GM11168 (cell line): Measurements from ENCODE around the gene TCF12.
"Not testable (repeated sequence)": the region's sequence is repeated elsewhere in the genome, so short reads cannot be mapped to it uniquely, and the experiment has no call there.

Experiments
- in situ Hi-C: fragments of 300-500 bp; cut with MboI; formaldehyde crosslinking; loops from one replicate; pipeline ENCODE4 v1.12.0; 2022; ENCODE audit warnings: low sequenced_read_pairs; ENCODE audit not compliant: unreplicated experiment

Gene TCF12

DNA sequence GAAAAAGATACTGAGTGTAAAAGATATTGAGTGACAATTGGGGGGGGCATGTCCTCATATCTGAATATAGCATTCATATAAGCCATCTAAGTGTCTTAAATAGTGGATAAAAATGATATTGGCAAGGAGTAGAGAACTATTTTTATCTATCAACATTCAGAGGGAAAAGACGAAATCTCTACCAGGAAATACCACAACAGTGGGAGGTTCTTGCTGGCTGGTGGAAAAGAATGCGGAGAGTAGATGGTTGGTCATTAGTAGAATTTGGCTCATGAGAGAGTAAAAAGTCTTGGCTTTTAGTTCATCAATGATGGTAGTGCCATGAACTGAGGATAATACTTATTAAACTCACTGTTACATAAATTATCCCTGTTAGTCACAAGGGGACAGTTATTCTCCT is 4.8 kb upstream of the TCF12 start:
- in situ Hi-C loops: no loop called here

DNA sequence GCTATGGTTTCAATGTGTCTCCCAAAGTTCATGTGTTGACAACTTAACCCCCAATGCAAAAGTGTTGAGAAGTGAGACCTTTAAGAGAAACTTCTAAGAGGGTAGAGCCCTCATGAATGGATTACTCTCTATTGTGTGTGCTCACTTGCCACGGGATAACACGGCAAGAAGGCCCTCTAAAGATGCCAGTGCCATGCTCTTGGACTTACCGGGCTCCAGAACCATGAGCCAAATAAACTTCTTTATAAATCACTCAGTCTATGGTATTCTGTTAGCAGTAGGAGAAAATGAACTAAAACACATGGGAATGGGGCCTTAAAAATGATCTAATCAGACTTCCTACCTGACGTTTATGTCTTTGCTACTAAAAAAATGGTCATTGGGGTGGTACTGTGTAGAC is 2.6 kb upstream of the TCF12 start:
- in situ Hi-C loops: no loop called here

DNA sequence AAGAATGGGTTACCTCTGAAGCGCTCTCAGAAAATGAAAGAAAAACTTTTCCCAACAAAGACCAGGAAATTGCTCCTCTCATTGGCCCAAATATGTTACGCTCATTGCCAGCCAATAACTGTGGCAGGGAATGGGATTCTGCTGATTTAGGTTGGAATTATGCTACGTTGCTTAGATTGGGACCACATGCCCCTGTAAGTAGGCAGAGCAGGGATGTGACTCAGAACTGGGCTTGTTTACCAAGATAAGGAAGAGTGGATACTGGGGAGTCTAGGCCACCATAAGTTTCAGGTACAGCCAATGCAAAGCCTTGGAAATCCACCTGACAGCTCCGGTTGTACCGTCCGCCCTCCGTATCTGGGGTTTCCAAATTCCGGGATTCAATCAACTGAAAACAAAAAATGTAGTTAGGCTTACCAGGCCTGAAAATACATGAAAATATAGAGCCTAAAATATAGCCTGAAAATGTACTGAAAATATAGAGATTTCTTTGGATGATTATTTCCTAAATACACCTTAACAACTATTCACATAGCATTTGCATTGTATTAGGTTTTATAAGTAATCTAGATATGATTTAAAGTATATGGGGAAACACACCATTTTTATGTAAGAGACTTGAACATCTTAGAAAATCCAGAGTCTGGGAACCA is 1.5 kb upstream of the TCF12 start:
- in situ Hi-C loops: no loop called here

DNA sequence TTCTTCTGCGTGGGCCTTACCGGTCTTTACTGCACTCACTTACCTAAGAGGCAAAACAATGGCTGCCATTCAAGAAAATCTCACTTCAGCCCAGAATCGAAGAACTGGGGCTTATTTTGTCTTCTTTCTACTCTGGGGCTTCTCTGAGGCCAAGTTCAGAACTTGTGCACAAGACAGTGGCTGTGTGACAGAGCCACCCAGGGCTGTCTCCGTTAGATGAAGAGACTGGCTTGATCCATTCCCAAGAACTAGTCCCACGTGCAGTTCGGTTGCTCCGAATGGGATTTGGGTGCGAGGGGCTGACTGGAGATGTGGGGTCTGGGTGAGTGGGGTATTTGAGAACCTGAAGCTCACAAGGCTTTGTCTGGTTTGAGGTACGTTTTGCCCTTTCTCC is 795 bp upstream of the TCF12 start:
- in situ Hi-C loops: no loop called here

DNA sequence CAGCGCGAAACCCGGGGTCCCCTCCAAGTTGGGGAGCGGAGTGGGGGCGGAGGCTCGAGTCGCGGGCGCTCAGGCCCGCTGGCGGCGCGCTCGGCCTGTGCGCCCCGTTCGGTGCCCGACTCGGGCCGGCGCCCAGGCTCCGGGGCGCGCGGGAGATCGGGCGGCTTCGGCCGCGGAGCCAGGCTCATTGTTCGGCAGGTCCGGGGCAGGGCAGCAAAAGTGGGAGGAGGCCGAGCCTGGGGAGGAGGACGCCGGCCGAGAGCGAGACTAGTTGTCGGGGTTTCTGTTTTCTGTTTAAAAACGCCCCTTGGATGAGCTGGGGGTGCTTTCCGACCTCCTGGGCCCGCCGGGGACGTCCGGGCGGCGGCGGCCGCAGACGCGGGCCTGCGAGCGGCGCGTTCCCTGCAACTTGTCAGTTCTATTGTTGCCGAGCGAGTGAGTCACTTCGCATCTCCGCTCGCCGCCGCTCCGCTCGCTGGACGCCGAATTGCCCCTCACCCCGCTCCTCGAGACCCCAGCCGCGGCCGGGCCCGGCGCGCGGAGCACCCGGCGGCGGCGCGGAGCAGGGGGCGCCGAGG is 676 bp downstream of the TCF12 start:
- in situ Hi-C loops: no loop called here

DNA sequence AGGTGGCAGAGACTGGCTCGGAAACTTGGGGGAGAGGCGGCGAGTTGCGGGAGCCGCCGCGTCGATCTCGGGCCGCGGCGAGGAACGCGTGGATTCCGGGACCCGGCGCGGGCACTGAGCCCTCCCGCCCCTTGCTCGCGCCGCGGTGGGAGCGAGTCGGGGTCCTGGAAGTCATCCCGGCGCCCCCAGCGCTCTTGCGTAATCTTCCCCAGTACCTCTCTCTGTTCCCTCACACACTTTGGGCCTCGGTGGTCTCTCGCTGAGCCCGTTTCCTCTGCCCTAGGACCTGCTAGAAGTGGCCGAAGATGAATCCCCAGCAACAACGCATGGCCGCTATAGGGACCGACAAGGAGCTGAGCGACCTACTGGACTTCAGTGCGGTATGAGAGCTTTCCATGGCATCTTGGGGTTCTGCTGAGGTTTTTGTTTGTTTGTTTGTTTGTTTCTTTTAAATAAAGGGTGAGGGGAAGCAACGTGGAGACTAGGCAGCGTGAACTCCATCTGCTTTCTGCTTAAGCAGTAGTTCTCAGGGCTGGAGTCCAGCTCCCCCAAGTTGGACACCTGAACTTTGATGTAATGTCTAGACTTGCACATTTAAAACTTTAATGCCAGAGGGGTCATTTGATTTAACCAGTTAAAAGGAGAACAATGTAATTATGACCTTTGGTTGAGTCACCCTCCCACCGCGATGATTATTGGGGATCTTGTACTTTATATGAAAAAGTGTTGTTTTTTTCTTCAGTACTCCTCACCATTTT is 1.3 kb downstream of the TCF12 start:
- in situ Hi-C loops: no loop called here

DNA sequence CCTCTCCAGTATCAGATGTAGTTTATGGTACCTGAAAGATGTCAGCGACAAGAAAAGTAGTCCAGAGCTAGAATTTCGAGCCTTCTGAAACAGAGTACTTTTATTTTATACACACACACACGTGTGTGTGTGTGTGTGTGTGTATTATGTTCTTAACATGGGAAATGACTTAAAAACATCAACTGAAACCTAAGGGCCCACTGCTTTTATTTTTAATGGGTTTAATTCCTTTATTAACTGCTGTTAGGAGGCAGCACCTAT is 1.9 kb downstream of the TCF12 start:
- in situ Hi-C loops: no loop called here

DNA sequence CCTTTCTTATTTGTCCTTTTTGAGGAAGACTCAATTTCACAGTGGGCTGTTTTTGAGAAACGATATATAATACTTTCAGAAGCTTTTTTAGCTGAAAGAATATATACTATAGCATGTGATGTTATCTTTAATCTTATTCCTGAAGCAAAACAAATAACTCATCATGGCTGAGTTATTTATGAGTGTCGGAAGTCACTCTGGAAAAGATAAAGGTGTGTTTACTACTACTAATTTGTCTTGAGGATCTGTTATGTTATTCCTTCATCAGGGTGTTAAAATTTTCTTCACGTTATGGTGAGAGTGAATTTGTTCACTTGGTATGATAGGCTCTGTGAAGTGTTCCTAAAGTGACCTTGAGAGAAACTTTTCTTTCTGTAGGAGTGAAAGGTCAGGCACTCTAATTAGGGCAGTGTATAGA is 4.7 kb downstream of the TCF12 start:
- in situ Hi-C loops: no loop called here

DNA sequence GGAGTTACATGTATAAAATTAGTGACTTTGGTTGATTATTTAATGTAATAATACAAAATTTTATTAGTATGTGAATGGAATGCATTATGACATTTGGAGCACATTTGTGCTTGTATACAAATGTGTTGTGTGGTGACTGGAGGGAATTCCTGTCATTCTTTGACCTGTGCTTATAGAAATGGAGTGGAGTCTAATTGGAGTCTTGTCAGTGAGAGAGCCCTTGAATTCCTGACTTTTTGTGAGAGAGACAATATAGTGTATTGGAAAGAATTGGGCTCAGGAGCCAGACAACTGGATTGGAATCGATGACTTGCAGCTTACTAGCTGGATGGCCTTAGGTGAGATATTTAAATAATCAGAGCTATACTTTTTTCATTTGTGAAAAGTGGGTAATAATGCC is 9.4 kb downstream of the TCF12 start:
- in situ Hi-C loops: no loop called here

DNA sequence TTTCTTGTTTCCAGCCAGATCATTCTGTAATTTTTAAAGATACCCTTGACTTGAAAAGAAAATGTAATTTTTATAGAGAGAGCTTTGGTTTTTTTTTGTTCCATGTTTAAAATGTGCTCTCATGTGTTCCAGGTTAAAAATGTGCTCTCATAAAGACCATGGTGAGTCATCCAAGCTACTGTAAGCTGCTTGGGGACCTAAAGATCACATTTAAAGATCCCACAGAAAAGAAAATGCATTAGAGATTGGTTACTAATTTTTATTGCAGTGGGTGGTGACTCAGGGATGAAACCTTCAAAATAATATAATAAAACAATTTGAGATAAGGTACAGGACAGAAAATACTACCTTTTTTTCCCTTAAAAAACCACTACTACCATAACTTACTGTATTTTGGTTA is 11.0 kb downstream of the TCF12 start:
- in situ Hi-C loops: no loop called here

DNA sequence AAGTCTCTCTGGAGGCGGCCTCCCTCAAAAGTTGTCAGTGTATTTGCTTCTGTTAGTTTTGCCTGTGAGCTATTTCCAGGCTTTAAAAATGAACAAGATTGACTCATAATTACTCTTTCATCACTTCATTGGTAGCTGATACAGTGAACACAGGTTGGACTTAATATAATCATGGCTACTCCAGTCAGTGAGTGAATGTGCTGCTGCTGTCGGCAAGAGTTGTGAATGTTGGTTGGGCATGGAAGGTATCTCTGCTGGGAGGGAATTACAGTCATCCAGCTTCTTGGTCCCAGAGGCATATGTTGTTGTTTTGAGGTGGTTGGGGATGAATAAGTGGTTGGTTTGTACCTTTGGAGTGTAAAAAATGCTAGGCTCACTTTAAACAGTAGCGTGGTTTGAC is 11.5 kb downstream of the TCF12 start:
- in situ Hi-C loops: no loop called here

DNA sequence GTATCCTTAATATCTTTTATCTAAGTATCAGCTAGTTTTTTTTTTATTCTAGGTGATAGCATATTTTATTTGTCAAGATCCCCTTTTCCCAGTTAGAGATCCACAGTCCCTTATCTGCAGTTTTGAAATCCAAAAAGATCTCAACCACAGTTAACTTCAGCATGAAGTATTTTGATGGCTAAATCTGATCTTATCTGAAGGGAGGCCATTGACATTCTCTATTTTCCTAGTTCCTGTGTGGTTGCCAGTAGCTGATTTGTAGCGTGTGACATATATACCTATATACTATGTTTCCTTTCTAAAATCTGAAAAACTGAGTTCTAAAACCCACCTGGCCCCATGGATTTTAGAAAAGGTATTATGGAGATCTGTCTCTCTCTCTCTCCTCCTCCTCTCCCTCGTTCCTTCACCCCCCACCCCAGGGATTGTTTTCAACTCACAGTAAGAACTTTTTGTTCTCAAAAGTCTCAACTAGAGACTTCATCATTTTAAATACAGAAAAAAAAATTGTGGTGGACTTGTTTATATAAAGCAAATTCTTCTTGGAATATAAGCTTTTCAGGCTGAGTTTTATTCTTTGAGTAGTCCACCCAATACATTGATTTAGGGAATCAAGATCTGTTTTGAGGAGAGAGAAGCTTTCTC is 12.3 kb downstream of the TCF12 start:
- in situ Hi-C loops: no loop called here

DNA sequence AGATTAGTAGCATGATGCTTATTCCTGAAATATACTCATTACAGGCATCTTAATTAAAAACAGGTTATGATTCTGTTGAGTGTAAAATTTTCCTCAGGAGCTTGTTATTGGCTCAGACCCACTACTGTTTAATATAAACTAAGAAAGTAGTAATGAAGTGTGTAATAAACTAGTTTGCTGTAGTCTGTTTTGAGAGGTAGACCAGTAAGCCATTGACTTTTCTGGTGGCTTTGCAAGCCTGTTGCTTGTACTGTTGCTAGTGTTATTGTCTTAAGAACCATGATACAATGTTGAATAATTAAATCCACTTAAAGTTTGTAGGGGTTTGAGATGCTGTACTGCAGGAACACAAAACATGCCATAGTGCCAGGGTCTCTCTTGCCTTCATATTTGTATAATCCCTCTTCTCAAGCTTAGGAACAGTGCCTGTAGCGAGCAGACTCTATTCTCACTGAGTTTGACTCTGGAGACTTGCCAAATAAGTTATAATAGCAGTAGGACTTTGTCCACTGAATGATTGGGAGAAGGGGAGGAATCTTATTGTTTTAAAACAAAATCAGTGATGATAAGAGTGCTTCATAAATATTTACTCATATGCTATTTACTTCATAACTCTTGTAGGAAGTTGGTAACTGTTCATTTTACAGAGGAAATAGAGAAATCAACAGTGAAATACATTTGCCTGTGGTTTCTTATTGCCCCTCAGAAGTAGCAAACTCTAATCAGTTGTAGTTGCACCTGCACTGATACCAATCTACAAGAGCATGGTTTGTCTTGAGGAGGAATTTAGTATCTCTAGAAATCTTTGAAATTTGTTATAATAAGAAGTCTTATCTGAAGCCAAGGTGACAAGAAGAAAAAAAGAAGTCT is 13.4 kb downstream of the TCF12 start:
- in situ Hi-C loops: no loop called here

DNA sequence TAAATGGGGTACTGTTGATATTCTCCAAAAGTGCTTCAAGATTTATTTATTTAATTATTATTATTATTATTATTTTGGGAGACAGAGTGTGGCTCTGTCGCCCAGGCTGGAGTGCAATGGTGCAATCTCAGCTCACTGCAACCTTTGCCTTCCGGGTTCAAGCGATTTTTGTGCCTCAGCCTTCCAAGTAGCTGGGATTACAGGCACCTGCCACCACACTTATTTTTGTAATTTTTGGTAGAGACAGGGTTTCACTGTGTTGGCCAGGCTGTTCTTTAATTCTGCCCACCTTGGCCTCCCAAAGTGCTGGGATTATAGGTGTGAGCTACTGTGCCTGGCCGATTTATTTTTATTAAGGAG is 14.0 kb downstream of the TCF12 start:
- in situ Hi-C loops: not testable (repeated sequence)

DNA sequence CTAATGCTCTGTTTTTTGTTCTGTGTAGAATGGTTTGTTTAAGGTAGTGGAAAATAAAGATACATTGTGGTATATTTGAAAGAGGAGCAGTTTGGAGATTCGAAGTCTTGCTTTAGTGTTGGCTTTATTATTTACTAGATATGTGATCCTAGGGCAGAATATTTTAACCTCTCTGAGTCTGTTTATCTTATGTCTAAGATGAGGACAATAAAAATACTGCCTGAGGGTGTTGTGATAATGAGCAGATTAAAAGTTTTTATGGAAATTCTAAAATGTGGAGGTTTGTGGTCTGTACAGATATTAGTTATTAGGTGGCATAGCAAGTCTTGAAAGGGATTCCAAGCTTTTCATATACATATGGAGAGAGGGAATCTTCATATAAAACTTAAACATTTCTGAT is 15.0 kb downstream of the TCF12 start:
- in situ Hi-C loops: no loop called here

DNA sequence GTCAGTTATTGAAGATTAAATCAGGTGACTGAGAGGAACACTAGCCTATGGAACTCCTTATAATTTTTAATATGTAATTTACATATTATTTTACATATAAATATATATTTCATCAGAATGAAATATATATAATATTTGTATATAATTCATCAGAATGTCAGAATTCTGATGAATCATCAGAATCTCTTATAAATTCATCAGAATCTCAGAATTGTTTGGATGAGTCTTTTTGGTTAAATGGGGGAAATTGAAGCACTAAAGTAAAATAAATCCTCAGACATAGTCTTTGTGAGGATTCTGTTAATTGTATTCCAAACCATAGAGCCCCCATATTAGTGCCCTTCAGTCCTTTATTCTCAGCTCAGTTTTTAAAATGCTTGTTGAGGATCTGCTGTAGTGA is 15.4 kb downstream of the TCF12 start:
- in situ Hi-C loops: no loop called here

DNA sequence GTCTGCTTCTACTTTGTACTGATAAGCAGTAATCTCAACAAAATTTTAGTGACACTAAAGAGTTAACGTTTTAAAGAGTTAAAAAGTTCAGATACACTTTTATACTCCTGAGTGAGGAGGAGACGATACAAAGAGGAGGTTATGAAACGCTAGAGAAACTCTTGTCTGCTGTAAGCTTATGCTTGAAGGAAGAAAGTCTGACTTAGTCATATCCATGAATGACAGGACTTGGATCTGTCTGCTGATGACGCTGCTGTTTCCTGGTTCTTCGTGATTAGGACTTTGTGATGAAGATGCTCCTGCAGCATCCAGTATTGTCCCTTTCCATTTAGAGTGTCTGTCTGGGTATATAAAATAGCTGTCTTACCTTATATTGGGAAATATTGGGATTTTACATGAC is 15.8 kb downstream of the TCF12 start:
- in situ Hi-C loops: no loop called here

DNA sequence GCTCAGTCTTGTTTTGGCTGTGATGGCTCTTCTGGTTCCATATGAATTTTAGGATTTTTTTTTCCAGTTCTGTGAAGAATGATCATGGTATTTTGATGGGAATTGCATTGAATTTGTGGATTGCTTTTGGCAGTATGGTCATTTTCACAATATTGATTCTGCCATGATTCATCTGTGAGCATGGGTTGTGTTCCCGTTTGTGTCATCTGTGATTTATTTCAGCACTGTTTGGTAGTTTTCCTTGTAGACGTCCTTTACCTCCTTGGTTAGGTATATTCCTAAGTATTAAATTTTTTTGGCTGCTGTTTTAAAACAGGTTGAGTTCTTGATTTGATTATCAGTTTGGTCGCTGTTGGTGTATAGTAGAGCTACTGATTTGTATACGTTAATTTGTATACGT is 18.5 kb downstream of the TCF12 start:
- in situ Hi-C loops: no loop called here

DNA sequence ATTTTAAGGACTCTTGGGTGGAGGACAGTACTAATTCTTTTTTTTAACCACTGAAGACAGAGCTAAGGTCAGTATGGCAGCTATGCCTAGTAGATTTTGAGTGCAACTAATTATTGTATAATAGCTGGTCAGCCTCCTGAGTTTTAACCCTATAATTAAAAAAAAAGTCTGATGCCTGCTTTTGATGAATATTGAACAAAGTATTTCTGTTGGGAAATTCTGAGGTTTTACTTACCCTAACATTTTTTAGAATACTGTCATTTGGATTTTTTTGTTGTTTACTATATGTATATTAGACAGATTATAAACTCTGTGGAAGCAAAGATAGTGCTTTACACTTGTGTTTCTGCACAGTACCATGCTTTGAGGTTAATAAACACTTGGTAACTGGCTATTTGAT is 20.8 kb downstream of the TCF12 start:
- in situ Hi-C loops: no loop called here

DNA sequence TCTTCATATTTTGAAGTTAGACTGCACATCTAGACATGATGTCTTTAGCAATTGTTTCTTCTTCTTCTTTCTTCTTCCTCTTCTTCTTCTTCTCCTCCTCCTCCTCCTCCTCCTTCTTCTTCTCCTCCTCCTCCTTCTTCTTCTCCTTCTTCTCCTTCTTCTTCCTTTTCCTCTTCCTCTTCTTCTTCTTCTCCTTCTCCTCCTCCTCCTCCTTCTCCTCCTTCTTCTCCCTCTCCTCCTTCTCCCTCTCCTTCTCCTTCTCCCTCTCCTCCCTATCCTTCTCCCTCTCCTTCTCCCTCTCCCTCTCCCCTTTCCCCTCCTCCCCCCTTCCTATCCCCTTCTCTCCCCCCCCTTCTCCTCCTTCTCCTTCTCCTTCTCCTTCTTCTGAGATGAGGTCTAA is 21.9 kb downstream of the TCF12 start:
- in situ Hi-C loops: no loop called here

DNA sequence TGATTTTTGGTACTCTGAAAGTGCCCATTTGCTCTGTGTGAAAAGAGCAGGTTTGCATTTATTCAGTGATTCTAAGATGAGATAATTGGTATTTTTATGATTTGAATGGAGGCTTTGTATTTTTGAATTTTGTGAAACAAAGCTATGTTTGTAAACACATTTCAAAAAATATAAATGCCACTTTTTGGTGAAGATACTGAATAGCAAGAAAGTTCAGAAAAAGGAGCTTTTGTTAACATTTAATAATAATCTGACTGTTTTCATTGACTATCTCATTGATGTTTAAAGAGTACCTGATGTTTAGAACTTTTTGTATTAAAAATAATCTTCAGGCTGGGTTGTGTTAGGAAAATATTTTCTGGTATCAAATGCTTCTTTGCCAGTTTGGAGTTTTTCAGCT is 23.7 kb downstream of the TCF12 start:
- in situ Hi-C loops: no loop called here
